H4 (cell line): Measurements from ENCODE around the gene RHBDF1. TPM values are rescaled to one million over a fixed set of nuclear protein-coding genes. Genes with fewer than 3 reads are reported as not detected.
"Not testable (repeated sequence)": the region's sequence is repeated elsewhere in the genome, so short reads cannot be mapped to it uniquely, and the experiment has no call there.

Experiments used
- DNase-seq: peaks from one replicate; pipeline ENCODE4 v3.0.0-alpha.2; 2015; ENCODE audit warnings: low spot score
- total RNA-seq: library from RNA; depleted of rRNA; stranded (reverse); fragments of >200 nt; shearing (Covaris generic); gene quantifications from 2 replicates; pipeline ENCODE4 v1.2.3, GENCODE V29; 2014

Gene RHBDF1
- total RNA-seq, 1 experiment from 2014 or later, result 12.4 TPM

DNA sequence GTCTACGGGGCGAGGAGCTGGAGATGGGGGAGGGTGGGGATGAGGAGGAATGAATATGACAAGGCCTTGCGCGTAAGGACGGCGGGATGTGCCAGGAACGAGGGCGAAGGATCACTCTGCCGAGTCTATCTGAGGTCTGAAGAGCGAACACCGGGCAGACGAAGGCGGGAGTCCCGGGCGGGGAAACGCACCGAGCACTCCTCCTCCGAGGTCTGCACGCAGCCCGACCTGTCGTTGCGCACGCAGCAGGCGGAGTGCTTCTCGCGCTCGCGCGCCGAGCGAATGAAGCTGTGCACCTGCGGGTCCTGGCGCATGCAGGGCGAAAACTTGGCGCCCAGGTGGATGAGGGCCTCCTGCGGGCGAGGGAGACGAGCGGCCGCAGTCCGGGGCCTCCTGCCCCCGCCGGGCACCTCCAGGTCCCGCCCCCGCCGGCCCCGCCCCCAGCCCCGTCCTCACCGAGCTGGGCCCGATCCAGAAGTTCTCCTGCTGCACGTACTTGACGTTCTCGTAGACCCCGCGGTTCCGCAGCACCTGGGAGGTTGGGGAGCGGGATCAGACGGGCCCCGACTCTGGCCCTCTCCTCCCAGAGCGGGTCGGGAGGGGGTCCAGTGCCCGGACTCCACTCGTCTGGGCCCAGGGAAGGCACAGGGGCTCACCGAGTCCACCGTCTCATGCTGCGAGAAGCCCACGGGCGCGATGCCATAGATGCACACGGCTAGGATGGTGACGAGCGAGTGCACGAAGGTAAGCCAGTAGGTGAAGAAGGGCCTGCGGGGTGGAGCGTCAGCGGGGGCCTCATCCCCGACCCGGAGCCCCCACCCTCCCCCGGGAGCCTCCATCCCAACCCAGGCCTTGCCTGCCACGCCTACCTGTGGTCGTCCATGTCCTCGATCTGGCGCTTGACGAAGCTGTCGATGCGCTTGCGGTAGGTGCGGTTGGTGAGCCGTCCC, 11.2 kb downstream of the RHBDF1 start:
- no peak for DNase-seq

DNA sequence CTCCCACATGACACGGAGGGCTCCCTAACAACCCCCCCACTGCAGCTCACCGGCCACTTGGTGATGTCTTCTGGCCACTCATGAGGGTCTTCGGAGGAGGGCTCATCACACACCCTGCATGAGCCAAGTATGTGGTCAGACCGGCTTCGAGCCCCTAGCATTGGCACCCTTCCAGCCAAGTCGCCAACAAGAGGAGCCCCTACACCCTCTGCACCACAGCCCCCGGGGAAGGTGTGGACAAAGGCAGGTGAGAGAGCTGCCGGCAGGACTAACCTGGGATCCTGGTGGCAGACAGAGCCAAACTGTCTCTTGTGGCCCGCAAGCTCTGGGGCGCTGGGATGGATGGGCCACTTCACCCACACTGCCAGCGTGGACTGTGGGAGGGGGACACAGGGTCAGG, 12.3 kb downstream of the RHBDF1 start:
- no peak for DNase-seq

DNA sequence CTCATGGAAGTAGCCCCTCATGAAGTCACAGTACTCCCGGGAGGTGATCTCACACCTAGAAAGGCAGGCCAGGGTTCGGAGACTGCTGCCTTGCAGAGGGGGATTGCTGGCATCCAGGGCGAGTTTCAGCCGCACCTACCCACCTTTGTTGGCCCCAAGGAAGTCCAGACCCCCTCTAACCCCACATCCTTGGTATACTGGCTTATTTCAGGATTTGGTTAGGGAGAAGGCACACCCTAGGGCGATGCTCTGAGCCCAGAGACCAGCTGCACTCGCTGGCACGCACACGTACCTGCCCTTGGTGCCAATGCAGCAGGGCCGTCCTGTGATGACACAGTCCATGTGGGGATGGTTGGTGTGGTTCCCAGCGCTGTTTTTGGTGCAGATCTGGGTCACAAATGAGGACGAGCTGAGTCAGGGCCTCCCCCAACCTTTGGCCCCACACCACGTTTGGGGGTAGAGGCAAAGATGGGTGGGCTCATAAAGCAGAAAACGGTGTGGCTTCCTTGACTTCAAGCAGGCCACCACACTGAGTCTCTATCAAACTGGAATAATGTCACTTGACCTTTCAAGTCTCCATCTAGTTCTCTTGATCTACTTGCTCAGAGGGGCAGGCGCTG, 12.9 kb downstream of the RHBDF1 start:
- DNase-seq, result no peak

DNA sequence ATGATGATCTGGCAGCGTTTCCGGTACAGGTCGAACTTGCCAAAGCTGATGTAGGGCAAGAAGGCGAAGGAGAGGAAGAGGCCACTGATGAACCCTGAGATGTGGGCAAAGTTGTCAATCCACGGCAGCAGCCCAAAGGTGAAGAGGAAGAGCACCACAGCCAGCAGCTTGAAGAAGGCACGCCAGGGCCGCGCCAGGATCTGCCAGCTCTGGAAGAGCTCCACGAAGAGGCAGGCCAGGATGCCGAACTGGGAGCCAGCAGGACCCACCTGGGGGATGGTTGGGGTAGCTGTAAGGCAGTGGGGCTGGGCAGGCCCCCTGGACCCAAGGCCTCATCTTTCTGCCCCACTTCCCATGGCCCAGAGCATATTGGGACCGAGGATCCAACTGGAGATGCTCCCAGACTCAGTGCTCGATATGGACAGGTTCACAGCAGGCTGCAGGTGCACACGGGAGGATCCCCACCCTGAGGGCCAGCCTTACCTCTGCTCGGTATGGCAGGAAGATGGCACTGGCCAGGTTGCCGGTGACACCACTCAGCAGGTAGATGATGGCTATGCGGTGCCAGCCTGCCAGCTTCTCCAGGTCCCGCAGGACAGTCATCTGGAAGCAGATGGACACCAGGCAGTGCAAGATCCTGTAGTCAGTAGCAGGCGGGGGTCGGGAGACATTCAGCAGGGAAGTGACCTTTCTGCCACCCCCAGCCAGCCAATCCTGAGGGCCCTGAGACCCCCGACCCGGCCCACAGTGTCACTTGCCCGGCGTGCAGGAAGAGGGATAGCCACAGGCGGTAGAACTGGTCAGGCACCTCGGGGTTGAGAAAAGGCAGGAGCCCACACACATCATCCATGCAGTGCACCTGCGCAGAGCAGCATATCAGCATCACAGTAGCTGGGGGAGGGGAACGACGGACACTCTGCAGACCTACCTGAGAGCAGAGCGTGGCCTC, 13.7 kb downstream of the RHBDF1 start:
- no peak for DNase-seq

DNA sequence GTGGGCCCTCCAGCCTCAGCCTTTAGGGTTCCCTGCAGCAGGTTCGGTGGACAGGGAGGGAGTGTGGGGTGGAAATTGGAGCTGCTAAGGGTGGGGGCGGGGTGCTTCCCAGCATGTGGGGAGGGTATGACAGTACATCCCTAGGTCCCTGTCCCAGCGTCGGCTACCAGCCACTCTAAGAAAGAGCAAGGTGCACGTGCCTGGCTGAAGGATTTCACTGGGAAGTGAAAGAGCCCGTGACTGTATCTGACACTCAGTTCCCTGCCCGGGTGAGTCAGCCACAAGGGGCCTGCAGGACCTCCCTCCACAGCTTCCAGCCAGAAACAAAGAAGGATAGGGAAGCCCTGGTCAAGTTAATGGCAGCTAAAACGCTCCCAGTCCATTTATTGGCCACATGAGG, 14.7 kb downstream of the RHBDF1 start:
- no peak for DNase-seq

DNA sequence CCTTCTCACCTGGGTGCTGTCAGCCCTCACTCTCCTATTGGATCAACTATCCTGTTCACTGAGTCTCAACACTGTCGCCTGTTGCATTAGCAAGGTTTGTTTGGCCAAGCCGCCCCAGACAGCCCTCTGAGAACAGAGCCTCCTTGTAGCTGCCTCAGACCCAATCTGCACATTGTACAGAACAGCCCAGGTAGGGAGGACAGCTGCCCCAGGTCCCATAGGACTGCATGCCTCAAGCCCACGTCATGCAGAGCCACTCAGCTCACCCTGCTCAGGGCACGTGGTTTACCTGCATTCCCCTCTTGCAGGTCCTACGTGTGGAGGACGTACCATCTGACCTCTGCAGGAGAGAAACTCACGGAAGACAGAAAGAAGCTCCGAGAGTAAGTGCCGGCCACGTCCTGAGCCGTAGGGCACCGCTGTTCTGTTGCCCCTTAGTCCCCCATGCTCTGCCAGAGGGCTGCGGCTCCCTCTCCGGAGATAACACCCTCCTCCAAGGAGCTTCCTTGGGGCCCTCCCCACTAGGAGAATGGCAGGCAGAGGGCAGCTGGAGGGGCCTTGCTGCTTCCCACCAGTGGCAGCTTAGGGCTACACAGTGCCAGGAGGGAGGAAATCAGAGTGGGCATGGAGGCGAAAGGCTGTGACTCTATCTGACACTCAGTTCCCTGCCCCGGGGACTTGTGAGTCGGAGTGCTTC, 16.1 kb downstream of the RHBDF1 start:
- DNase-seq, result no peak

DNA sequence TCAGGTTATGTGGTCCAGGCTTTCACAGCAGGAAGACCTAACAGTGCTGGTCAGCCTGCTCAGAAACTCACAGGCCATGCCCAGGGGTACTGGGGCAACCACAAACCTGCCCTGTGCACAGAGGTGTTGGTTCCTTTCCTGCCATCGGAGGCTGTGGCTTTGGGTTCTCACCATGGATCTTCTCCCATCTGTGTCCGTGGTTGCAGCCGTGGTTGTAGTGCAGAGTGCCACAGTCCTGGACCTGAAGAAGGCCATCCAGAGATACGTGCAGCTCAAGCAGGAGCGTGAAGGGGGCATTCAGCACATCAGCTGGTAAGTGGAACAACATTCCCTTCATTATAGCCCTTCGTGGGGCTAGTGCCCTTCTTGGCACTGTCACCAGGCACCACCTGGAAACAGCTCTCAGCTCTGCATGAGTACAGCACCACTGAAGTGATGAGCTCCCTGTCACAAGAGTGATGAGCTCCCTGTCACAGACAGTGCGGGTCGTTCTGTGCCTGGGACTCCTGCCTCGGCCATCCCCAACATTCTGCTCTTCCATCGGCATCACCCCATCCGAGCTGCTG, 16.8 kb downstream of the RHBDF1 start:
- DNase-seq, result no peak

DNA sequence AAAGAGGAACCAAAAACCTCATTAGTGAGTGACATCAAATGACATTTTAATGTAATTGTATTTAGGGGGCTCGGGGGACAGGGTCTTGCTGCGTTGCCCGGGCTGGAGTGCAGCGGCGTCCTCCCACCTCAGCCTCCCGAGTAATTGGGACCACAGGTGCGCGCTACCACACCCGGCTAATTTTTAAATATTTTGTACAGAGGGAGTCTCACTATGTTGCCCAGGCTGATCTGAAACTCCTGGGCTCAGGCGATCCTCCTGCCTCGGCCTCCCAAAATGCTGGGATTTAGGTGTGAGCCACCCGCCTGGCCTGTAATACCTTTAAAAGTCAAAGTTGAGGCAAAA, 18.2 kb downstream of the RHBDF1 start:
- DNase-seq, result no peak

DNA sequence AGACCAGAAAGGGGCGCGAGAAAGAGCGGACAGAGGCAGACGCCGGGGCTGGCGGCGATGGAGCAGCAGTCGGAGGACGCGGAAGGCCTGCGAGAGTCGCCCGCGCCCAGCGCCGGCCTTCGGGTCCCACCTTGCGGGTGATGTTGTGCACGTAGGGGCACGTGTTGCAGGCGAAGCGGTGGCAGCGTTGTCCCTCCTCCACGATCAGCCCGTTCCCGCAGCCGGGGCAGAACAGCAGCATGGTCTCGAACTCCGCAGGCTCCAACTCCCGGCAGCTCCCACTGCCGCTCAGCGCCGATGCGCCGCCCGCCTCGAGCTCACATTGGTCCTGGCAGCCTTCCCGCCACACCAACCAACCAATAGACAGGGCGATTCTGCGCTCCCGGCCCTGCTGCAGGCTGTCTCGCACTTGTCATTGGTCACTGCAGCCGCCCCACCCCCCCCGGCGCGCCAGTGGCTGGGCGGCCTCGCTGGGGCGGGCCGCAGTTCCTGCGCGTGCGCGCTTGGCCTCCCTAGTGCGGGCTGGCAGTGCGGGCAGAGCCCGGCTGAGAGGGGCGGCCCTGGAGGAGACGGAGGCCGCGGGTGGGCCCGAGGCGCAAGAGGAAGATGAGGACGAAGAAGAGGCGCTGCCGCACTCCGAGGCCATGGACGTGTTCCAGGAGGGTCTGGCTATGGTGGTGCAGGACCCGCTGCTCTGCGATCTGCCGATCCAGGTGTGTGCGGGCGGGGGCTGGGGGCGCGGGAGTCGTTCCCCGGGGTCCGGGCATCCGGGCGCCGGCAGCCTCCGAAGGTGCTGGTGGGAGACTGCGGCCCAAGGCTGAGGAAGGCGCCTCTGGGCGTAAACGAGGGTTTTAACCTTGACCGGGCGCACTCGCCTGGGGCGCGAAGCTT, 18.8 kb downstream of the RHBDF1 start, which contains the start of the genes POLR3K and SNRNP25:
Gene POLR3K (minus strand): TSS at position 263 of the 891 bp plus-strand sequence. CDS start 22 bp downstream, at position 241.
Gene SNRNP25 (plus strand): TSS at position 483 of the 891 bp plus-strand sequence. CDS start 189 bp downstream, at position 672.
- DNase-seq, result peak; percentile 97

DNA sequence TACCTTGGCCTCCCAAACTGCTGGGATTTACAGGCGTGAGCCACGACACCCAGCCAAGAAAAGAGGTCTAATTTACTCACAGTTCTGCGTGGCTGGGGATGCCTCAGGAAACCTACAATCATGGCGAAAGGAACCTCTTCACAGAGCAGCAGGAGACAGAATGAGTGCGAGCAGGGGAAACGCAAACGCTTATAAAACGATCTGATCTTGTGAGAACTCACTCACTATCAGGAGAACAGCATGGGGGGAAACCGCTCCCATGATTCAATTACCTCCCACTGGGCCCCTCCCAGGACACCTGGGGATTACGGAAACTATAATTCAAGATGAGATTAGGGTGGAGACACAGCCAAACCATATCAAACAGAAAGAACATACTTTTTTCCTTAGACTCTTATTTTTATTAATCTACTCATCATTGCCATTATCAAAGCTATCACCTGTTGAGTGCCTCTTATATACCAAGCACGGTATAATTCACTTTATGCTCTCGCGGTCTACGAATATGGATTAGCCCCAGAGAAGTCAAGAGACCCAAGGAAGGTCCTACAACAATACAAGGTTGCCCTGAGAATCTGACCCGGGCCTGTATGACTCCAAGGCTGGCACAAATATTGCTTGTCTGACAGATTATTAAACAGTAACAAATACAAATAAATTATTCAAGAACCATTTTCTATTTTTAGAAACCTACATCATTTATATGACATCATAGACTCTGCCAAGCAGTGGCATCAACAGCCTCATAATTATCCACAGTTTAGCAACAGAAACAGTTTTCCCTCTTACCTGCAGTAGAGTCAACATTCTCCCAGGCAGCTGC, 21.5 kb downstream of the RHBDF1 start:
- DNase-seq, result no peak

DNA sequence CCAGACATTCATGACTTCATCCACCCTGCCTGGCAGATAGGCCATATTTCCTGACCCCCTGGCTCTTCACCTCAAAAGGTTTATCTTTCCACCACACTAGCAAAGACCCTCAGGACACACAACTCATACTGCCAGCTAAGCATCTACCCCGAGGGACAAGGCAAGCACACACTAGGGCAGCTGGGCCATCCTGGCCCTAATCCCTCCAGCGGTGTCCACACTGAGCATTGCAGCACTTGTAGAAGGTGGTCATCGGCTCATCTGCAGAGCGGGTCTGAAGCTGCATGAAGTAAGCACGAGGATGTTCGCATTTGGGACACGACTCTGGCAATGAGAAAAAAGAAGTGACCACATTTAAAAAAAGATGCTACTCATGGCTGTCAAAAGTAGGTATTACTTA, 25.2 kb downstream of the RHBDF1 start:
- DNase-seq, result no peak

DNA sequence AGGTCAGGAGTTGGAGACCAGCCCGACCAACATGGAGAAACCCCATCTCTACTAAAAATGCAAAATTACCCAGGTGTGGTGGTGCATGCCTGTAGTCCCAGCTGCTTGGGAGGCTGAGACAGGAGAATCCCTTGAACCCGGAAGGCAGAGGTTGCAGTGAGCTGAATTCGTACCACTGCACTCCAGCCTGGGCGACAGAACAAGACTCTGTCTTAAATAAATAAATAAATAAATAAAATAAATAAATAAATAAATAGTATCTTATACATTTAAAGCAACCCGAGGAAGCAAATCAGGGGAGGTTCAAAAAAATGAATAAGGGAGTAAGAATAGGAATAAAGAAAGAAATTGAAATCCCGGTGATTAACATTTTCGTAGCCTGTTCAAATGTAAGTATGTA, 25.9 kb downstream of the RHBDF1 start:
- not testable (repeated sequence) for DNase-seq

DNA sequence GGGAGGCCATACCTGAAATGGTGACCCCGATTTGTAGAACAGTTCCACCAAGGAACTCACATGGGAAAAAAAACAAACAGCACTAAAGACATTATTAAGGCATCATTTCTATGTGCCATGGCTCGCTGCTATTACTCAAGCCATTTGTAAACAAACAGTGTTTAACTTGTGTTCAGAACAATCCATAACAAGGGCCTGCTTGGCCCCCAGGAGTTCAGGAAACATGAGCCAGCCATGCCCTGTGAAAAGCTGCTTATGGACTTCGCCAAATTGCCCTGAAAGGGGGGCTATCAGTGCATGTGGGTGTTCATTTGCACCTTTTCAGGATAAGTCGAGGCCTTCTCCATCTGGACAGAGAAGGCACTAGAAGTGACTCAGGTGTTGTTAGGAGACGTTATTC, 27.0 kb downstream of the RHBDF1 start:
- no peak for DNase-seq

DNA sequence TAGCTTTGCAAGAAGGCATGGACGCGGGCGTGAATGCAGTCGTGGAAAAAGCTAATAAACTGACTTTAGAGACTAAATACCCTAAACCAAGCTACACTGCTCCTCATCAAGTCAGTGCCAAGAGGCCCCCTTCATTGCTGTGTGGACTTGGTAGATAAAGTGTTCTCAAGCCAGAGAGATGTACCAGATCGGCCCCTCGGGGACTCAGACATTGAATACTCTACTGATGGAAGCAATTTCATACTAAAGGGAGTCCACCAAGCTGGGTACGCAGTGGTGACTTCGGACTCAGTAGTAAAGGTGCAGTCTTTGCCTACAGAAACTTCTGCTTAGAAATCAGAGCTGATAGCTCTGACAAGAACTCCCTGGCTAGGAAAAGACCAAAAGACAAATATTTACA, 27.8 kb downstream of the RHBDF1 start:
- no peak for DNase-seq

DNA sequence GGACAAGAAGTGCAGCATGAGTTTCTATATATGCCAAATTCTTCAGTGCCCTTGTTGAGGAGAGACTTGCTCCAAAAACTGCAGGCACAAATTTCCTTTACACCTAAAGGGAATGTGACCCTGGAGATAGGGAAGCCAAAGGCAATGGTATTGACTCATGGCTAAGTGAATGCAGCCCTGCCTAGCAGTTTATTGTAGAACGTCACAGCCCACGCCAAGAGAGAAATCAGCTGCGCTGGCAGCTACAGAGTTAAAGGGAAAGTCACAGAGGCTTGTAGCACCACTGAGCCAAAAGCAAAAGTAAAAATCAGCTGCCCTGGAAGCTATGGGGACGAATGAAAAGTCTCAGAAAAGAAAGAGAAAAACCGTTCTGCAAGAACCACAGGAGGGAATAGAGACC, 29.1 kb downstream of the RHBDF1 start:
- DNase-seq, result no peak

DNA sequence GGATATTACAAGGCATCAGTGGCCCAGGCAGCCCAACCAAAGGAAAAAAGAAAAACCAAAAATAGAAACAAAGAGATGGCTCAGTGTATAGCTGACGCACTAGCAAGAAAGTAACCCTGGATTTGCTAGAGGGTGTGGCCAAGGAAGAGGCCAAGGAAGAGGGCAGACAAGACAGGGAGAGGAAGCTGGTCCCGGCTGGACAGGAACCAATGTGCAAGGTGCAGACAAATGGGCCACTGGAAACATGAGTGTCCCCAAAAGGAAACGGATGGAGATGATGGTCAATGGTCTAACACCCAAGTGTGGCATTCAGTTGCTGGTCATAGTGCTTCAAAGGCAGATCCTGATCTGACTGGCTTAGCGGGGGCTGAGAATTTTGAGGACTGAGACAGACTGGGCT, 29.7 kb downstream of the RHBDF1 start:
- no peak for DNase-seq

DNA sequence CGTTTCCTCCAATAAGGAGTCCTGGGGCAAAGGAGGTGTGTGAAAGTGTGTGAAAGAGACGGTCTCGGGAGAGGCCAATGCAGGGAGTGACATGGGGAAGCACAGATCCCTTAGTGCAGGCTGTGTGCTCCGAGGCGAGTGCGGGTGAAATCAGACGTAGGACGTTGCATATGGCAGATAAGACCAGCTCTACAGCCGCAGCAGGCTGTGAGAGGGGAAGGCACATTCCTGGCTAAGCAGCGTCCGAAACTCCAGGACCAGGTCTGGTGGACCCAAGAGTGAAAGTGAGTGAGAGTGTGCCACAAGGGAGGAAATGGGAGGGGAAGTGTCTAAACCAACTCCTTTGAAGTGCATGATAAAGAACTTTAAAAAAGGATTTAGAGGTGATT, 30.4 kb downstream of the RHBDF1 start:
- no peak for DNase-seq

DNA sequence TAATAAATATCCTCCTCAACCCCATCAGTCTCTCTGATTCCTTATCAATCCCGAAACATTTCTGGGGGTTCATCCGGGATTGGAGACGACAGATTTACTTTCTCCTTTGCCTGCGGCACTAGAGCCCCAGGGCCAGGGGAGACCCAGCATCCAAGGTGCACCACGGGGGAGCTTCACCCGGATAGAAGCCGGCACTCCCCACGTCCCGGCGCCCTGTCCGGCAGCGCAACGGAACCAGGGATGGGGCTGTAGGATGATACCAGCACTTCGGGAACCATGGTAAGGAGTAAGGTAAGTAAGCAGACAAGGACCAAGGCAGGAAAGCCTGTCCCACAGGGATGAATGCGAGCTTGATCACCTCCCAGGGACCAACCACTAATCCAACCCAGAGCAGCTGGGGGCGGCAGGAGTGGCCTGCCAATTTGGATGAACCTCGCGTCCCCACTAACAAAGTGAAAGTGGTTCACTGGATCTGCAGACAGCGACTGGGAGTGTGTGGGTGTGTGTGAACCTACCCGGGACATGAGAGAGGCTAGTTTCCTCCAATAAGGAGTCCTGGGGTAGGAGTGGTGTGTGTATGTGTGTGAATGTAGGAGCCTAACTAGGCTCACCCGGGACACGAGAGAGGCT, 30.9 kb downstream of the RHBDF1 start:
- DNase-seq, result no peak
